GM23338 (cell line): Measurements from ENCODE around the gene AKAP7. TPM values are rescaled to one million over a fixed set of nuclear protein-coding genes. Genes with fewer than 3 reads are reported as not detected.

Experiments
- ATAC-seq: fragments of 200-7000 bp; cut with Tn5 transposase; 3 replicates; pipeline ENCODE4 v1.9.1; 2020
- DNase-seq: peaks from one replicate; pipeline ENCODE4 v3.0.0-alpha.2; 2015; ENCODE audit warnings: low spot score
- H2AFZ ChIP-seq: fragments of 200-600 bp; sonication (generic); 2 replicates; pipeline ENCODE4 v1.8.0; 2016; ENCODE audit warnings: antibody characterized with exemption, mild to moderate bottlenecking, moderate library complexity
- H3F3A ChIP-seq: fragments of 200-600 bp; sonication (generic); replicated peaks from 2 replicates; pipeline ENCODE4 v1.8.0; 2017; ENCODE audit warnings: antibody characterized with exemption, mixed run types, low read depth
- H3K27ac ChIP-seq: fragments of 200-600 bp; sonication (generic); 2 replicates; pipeline ENCODE4 v1.6.1; 2016; ENCODE audit warnings: low read depth
- H3K27me3 ChIP-seq: fragments of 200-600 bp; sonication (generic); 2 replicates; pipeline ENCODE4 v1.8.0; 2016; ENCODE audit warnings: mild to moderate bottlenecking, mixed run types, moderate library complexity; ENCODE audit not compliant: insufficient read depth
- H3K36me3 ChIP-seq: fragments of 200-600 bp; sonication (generic); 2 replicates; pipeline ENCODE4 v1.8.0; 2016; ENCODE audit warnings: mild to moderate bottlenecking; ENCODE audit not compliant: insufficient read depth
- H3K4me1 ChIP-seq: fragments of 200-600 bp; sonication (generic); 2 replicates; pipeline ENCODE4 v1.8.0; 2016; ENCODE audit warnings: mild to moderate bottlenecking, moderate library complexity; ENCODE audit not compliant: insufficient read depth
- H3K4me2 ChIP-seq: fragments of 200-600 bp; sonication (generic); 2 replicates; pipeline ENCODE4 v1.7.1; 2017; ENCODE audit warnings: mixed run types
- H3K4me3 ChIP-seq: fragments of 200-600 bp; sonication (generic); 2 replicates; pipeline ENCODE4 v1.6.1; 2016; ENCODE audit warnings: mixed run types
- H3K79me2 ChIP-seq: fragments of 200-600 bp; sonication (generic); replicated peaks from 2 replicates; pipeline ENCODE4 v1.8.0; 2017; ENCODE audit warnings: mild to moderate bottlenecking; ENCODE audit not compliant: insufficient read depth
- H3K9me2 ChIP-seq: fragments of 200-600 bp; sonication (generic); 2 replicates; pipeline ENCODE4 v1.8.0; 2017; ENCODE audit not compliant: insufficient read depth
- H4K20me1 ChIP-seq: fragments of 200-600 bp; sonication (generic); replicated peaks from 2 replicates; pipeline ENCODE4 v1.8.0; 2017; ENCODE audit warnings: mild to moderate bottlenecking; ENCODE audit not compliant: insufficient read depth
- H3K27ac Mint-ChIP-seq: 2 replicates; pipeline ENCODE4 v1.8.0; 2020; ENCODE audit warnings: inconsistent platforms, mild to moderate bottlenecking, moderate library complexity, mixed read lengths
- H3K27me3 Mint-ChIP-seq: 3 replicates; pipeline ENCODE4 v1.8.0; 2022; ENCODE audit warnings: low read depth, mild to moderate bottlenecking, moderate library complexity, mixed read lengths, inconsistent platforms; ENCODE audit not compliant: insufficient read depth, poor library complexity
- H3K36me3 Mint-ChIP-seq: 3 replicates; pipeline ENCODE4 v1.8.0; 2021; ENCODE audit warnings: low read depth, mild to moderate bottlenecking, inconsistent platforms, moderate library complexity, mixed read lengths
- H3K4me1 Mint-ChIP-seq: 3 replicates; pipeline ENCODE4 v1.8.0; 2020; ENCODE audit warnings: mild to moderate bottlenecking, inconsistent platforms, mixed read lengths
- H3K4me3 Mint-ChIP-seq: 3 replicates; pipeline ENCODE4 v1.8.0; 2021; ENCODE audit warnings: moderate library complexity, mild to moderate bottlenecking, inconsistent platforms, mixed read lengths
- H3K9me3 Mint-ChIP-seq: 3 replicates; pipeline ENCODE4 v1.8.0; 2020; ENCODE audit warnings: moderate library complexity, mild to moderate bottlenecking, inconsistent platforms, mixed read lengths
- CREB1 ChIP-seq: fragments of 250-450 bp; sonication (Bioruptor Pico); IDR thresholded peaks from 2 replicates; pipeline ENCODE4 v1.5.0; 2020; ENCODE audit warnings: low read depth, mild to moderate bottlenecking, moderate library complexity
- EZH2 ChIP-seq: fragments of 200-600 bp; sonication (generic); IDR thresholded peaks from one replicate; pipeline ENCODE4 v1.8.0; 2017; ENCODE audit warnings: antibody characterized with exemption, mild to moderate bottlenecking, low read depth; ENCODE audit not compliant: unreplicated experiment
- POLR2AphosphoS5 ChIP-seq: IDR thresholded peaks from 2 replicates; pipeline ENCODE4 v1.6.1; 2016; ENCODE audit warnings: antibody characterized with exemption, low read depth
- STAT1 ChIP-seq: IDR thresholded peaks from one replicate; pipeline ENCODE4 v1.6.1; 2016; ENCODE audit warnings: antibody characterized with exemption; ENCODE audit not compliant: unreplicated experiment
- ZNF331 ChIP-seq: fragments of 250-450 bp; sonication (Bioruptor Pico); IDR thresholded peaks from 2 replicates; pipeline ENCODE4 v1.5.0; 2020; ENCODE audit warnings: low read depth, mild to moderate bottlenecking, moderate library complexity
- ZNF462 ChIP-seq: fragments of 250-450 bp; sonication (Bioruptor Pico); IDR thresholded peaks from 2 replicates; pipeline ENCODE4 v1.5.0; 2020; ENCODE audit warnings: mild to moderate bottlenecking, moderate library complexity
- polyA plus RNA-seq: library from polyadenylated mRNA; unstranded; fragments of >200 nt; fragmentation: Nextera tagmentation; extraction: Ambion mirVana; gene quantifications from 2 replicates; pipeline ENCODE4 v1.2.1, GENCODE V29; 2016
- total RNA-seq: library from RNA; depleted of rRNA; stranded (reverse); fragments of >200 nt; shearing (Covaris generic); gene quantifications from 2 replicates; pipeline ENCODE4 v1.2.3, GENCODE V29; 2014
- TF ChIP-seq, protein P1 (sequence below), 2 experiments: fragments of 200-600 bp in 1 of 2; sonication (generic) in 1 of 2; conservative IDR thresholded peaks; 2 replicates each; pipeline versions ENCODE4 v1.5.1 to v1.6.1; 2016 to 2017; ENCODE audit warnings: antibody characterized with exemption in 2 of 2, low read depth in 2 of 2, mild to moderate bottlenecking in 2 of 2, moderate library complexity in 1 of 2
- TF ChIP-seq, protein P2 (sequence below): IDR thresholded peaks from 2 replicates; pipeline ENCODE4 v1.6.1; 2016; ENCODE audit warnings: antibody characterized with exemption

The AKAP7 gene
- total and polyA plus RNA-seq, 2 experiments from 2014 or later = 12.2 to 20.0 TPM

- peaks cover under 1% of the 10 kb centered on the region for H3K27me3 Mint-ChIP-seq
Observed at GRCh38 chr6:131167773-131168172, 32.5 kb downstream of the AKAP7 start.

More at GRCh38 chr6:131167773-131168172, 32.5 kb downstream of the AKAP7 start:
- Histone ChIP-seq H2AFZ (no peak overlapping the region), H3F3A (peaks cover 2% of the 10 kb centered on the region; the same call in 1 of the 2 replicates), H3K4me2 (no peak overlapping the region), H3K4me1 (peaks cover 17% of the 10 kb centered on the region), H3K27me3 (no peaks in the 10 kb centered on the region), H3K4me3 (no peak overlapping the region), H3K9me2 (no peaks in the 10 kb centered on the region), H4K20me1 (no peaks in the 10 kb centered on the region), H3K79me2 (no peaks in the 10 kb centered on the region), H3K27ac (no peak overlapping the region), H3K36me3 (no peaks in the 10 kb centered on the region)
- Mint-ChIP-seq H3K27ac (no peak overlapping the region), H3K4me1 (peaks cover 18% of the 10 kb centered on the region), H3K9me3 (no peaks in the 10 kb centered on the region), H3K4me3 (no peak overlapping the region), H3K36me3 (no peaks in the 10 kb centered on the region)
- TF ChIP-seq STAT1 (no peak), EZH2 (no peak), ZNF462 (no peak), POLR2AphosphoS5 (no peak), ZNF331 (CRISPR knock-in tag) (no peak), CREB1 (CRISPR knock-in tag) (no peak)
- TF ChIP-seq, protein P1, sequence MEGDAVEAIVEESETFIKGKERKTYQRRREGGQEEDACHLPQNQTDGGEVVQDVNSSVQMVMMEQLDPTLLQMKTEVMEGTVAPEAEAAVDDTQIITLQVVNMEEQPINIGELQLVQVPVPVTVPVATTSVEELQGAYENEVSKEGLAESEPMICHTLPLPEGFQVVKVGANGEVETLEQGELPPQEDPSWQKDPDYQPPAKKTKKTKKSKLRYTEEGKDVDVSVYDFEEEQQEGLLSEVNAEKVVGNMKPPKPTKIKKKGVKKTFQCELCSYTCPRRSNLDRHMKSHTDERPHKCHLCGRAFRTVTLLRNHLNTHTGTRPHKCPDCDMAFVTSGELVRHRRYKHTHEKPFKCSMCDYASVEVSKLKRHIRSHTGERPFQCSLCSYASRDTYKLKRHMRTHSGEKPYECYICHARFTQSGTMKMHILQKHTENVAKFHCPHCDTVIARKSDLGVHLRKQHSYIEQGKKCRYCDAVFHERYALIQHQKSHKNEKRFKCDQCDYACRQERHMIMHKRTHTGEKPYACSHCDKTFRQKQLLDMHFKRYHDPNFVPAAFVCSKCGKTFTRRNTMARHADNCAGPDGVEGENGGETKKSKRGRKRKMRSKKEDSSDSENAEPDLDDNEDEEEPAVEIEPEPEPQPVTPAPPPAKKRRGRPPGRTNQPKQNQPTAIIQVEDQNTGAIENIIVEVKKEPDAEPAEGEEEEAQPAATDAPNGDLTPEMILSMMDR (conservative IDR thresholded peaks at IDR 0.05; ENCODE audit: low read depth in 2 of 2) = peak in 1 of 2 experiments; percentile 27; a peak in 2 of 4 replicates
- TF ChIP-seq, protein P2, sequence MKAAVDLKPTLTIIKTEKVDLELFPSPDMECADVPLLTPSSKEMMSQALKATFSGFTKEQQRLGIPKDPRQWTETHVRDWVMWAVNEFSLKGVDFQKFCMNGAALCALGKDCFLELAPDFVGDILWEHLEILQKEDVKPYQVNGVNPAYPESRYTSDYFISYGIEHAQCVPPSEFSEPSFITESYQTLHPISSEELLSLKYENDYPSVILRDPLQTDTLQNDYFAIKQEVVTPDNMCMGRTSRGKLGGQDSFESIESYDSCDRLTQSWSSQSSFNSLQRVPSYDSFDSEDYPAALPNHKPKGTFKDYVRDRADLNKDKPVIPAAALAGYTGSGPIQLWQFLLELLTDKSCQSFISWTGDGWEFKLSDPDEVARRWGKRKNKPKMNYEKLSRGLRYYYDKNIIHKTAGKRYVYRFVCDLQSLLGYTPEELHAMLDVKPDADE = no peak
- ATAC-seq = no peak
- DNase-seq = no peak
